Endothelial cell (in vitro differentiated cells): ENCODE data around the gene CD22. TPM values are rescaled to one million over a fixed set of nuclear protein-coding genes. Genes with fewer than 3 reads are reported as not detected.
"Not testable (repeated sequence)": the region's sequence is repeated elsewhere in the genome, so short reads cannot be mapped to it uniquely, and the experiment has no call there.

Experiments
- DNase-seq: peaks from one replicate; pipeline ENCODE4 v3.0.0; 2021; ENCODE audit warnings: low spot score
- H3K27ac Mint-ChIP-seq: one replicate; pipeline ENCODE4 v1.8.0; 2021; ENCODE audit warnings: mixed read lengths, inconsistent platforms; ENCODE audit not compliant: unreplicated experiment
- H3K27me3 Mint-ChIP-seq: one replicate; pipeline ENCODE4 v1.8.0; 2021; ENCODE audit warnings: mild to moderate bottlenecking, moderate library complexity, mixed read lengths, inconsistent platforms; ENCODE audit not compliant: unreplicated experiment
- H3K36me3 Mint-ChIP-seq: one replicate; pipeline ENCODE4 v1.8.0; 2021; ENCODE audit warnings: mild to moderate bottlenecking, low read depth, mixed read lengths, inconsistent platforms; ENCODE audit not compliant: unreplicated experiment
- H3K4me1 Mint-ChIP-seq: one replicate; pipeline ENCODE4 v1.8.0; 2021; ENCODE audit warnings: mild to moderate bottlenecking, mixed read lengths, inconsistent platforms; ENCODE audit not compliant: unreplicated experiment
- H3K4me3 Mint-ChIP-seq: one replicate; pipeline ENCODE4 v1.8.0; 2021; ENCODE audit warnings: mild to moderate bottlenecking, mixed read lengths, inconsistent platforms; ENCODE audit not compliant: unreplicated experiment
- H3K9me3 Mint-ChIP-seq: one replicate; pipeline ENCODE4 v1.8.0; 2021; ENCODE audit warnings: mixed read lengths, inconsistent platforms; ENCODE audit not compliant: unreplicated experiment
- total RNA-seq: library from RNA; stranded (reverse); fragmentation: NEBNext Ultra II Directional; extraction: Animal tissue kit (Norgen Biotek cat#: 25700); gene quantifications from one replicate; pipeline ENCODE4 v1.2.1, GENCODE V29; 2021; ENCODE audit not compliant: unreplicated experiment
- TF ChIP-seq, protein P1 (sequence below): fragments of 200-600 bp; sonication (generic); IDR thresholded peaks from one replicate; pipeline ENCODE4 v1.5.0; 2021; ENCODE audit warnings: antibody characterized with exemption; ENCODE audit not compliant: unreplicated experiment

The CD22 gene
- total RNA-seq, 1 donor from 2014 or later = not detected

DNA sequence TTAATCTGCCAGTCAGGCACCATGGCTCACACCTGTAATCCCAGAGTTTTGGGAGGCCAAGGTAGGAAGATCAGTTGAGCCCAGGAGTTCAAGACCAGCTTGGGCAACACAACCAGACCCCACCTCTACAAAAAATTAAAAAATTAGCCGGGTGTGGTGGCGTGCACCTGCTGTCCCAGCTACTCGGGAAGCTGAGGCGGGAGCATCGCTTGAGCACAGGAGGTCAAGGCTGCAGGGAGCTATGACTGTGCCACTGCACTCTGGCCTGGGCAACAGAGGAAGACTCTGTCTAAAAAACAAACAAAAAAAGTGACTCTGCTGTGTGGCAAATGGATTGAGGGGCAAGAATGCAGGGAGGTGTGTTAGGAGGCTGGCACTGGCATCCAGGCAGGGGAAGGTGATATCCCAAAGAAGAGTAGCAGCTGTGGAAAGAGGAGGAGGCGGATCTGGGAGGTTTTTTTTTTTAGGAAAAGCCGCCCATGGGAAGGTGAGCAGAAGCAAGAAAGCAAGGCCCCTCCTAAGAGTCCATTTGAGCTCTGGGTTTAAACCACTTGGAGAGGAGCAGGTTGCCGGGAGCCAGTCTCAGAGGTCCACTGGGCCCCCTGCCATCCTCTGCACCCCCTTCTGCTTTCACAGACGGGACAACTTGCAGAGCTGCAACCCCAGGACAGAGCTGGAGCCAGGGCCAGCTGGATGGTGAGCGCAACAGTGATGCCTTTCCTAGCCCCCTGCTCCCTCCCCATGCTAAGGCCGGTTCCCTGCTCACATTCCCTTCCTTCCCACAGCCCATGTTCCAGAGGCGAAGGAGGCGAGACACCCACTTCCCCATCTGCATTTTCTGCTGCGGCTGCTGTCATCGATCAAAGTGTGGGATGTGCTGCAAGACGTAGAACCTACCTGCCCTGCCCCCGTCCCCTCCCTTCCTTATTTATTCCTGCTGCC lies 44.6 kb upstream of the CD22 start:
- Mint-ChIP-seq H3K4me1 (no peaks in the 10 kb centered on the region), H3K27me3 (peaks cover 8% of the 10 kb centered on the region), H3K9me3 (no peaks in the 10 kb centered on the region), H3K4me3 (no peak overlapping the region), H3K27ac (no peak overlapping the region), H3K36me3 (no peaks in the 10 kb centered on the region)
- TF ChIP-seq, protein P1, sequence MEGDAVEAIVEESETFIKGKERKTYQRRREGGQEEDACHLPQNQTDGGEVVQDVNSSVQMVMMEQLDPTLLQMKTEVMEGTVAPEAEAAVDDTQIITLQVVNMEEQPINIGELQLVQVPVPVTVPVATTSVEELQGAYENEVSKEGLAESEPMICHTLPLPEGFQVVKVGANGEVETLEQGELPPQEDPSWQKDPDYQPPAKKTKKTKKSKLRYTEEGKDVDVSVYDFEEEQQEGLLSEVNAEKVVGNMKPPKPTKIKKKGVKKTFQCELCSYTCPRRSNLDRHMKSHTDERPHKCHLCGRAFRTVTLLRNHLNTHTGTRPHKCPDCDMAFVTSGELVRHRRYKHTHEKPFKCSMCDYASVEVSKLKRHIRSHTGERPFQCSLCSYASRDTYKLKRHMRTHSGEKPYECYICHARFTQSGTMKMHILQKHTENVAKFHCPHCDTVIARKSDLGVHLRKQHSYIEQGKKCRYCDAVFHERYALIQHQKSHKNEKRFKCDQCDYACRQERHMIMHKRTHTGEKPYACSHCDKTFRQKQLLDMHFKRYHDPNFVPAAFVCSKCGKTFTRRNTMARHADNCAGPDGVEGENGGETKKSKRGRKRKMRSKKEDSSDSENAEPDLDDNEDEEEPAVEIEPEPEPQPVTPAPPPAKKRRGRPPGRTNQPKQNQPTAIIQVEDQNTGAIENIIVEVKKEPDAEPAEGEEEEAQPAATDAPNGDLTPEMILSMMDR = no peak
- no peak for DNase-seq

DNA sequence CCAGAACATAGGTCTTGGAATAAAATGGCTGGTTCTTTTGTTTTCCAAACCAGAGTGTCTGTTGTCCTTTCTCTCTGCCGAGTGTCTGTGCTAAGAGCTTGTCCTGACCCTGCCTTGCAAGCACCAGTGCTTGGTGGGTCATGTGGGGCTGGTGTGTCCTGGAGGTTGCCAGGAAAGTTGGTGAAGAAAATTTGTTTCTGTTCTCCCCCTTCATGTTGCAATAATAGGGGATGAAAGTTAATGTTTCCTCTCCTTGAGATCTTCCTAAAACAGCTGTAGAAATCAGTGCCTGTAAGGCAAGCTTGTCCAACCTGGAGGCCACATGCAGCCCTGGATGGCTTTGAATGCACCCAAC lies 43.9 kb upstream of the CD22 start:
- no peak for DNase-seq
- no peak overlapping the region for H3K4me3 Mint-ChIP-seq
- H3K4me1 Mint-ChIP-seq = no peaks in the 10 kb centered on the region
- H3K9me3 Mint-ChIP-seq = no peaks in the 10 kb centered on the region
- no peak overlapping the region for H3K27ac Mint-ChIP-seq
- TF ChIP-seq, protein P1 = no peak
- H3K36me3 Mint-ChIP-seq = no peaks in the 10 kb centered on the region
- H3K27me3 Mint-ChIP-seq = peaks cover 8% of the 10 kb centered on the region

DNA sequence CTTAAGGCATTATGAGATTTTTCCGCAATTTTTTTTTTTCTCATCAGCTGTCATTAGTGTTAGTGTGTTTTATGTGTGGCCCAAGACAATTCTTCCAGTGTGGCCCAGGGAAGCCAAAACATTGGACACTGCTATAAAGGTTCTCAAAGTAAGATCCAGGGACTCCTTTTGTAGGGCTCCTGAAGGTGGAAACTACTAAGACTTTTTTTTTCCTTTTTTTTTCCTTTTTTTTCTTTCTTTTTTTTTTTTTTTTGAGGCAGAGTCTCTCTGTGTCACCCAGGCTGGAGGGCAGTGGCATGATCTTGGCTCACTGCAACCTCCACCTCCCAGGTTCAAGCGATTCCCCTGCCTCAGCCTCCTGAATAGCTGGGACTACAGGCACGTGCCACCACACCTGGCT lies 43.5 kb upstream of the CD22 start:
- H3K4me1 Mint-ChIP-seq, H3K4me3 Mint-ChIP-seq, H3K9me3 Mint-ChIP-seq, DNase-seq, H3K27me3 Mint-ChIP-seq, H3K36me3 Mint-ChIP-seq, H3K27ac Mint-ChIP-seq: not testable (repeated sequence)

DNA sequence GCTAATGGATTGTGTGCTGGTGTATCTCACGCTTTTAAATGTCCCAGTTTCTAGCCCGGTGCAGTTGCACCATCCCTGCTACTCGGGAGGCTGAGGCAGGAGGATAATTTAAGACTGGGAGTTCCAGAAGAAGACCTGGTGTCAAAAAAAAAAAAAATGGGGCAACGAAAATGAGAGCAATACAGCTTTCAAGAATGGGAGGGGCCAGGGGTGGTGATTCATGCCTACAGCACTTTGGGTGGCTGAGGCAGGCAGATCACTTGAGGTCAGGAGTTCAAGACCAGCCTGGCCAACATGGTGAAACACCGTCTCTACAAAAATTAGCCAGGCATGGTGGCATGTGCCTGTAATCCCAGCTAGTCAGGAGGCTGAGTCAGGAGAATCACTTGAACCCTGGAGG lies 42.9 kb upstream of the CD22 start:
- H3K27me3 Mint-ChIP-seq, H3K4me1 Mint-ChIP-seq, DNase-seq, H3K4me3 Mint-ChIP-seq, H3K27ac Mint-ChIP-seq, H3K36me3 Mint-ChIP-seq, H3K9me3 Mint-ChIP-seq: not testable (repeated sequence)

DNA sequence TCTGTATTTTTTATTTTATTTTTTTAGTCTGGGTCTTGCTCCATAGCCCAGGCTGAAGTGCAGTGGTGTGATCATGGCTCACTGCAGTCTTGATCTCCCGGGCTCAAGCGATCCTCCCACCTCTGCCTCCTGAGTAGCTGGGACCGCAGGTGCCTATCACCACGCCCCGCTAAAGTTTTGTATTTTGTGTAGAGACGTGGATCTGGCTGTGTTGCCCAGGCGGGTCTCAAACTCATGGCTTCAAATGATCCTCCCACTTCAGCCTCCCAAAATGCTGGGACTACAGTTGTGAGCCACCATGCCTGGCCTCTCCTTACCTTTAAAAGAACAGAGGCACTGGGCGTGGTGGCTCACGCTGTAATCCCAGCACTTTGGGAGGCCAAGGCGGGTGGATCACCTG lies 41.3 kb upstream of the CD22 start:
- H3K4me3 Mint-ChIP-seq = no peak overlapping the region
- peaks cover 9% of the 10 kb centered on the region for H3K27me3 Mint-ChIP-seq
- H3K27ac Mint-ChIP-seq = no peak overlapping the region
- no peaks in the 10 kb centered on the region for H3K9me3 Mint-ChIP-seq
- H3K36me3 Mint-ChIP-seq = no peaks in the 10 kb centered on the region
- H3K4me1 Mint-ChIP-seq = no peaks in the 10 kb centered on the region
- TF ChIP-seq, protein P1 = no peak
- no peak for DNase-seq

DNA sequence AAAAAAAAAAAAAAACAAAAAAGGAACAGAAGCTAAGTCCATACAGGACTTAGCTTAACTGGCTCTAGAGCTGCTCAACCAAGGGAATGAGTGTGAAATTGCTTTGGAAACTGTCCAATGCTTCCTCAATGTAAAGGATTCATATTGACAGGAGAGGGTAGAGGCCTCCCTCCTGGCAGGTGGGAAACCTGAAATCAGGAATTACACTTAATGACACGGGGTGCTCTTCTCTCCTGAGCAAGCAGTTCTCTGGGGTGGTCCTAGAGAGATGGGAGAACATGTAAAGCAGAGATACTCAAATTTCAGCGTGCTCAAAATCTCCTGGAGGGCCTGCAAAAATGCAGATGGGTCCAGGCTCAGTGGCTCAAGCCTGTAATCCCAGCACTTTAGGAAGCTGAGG lies 40.7 kb upstream of the CD22 start:
- Mint-ChIP-seq H3K27me3 (peaks cover 5% of the 10 kb centered on the region), H3K4me1 (no peaks in the 10 kb centered on the region), H3K36me3 (no peaks in the 10 kb centered on the region), H3K9me3 (no peaks in the 10 kb centered on the region), H3K27ac (no peak overlapping the region), H3K4me3 (no peak overlapping the region)
- TF ChIP-seq, protein P1 = no peak
- DNase-seq = no peak
